Measurements from ENCODE around the gene GAST. TPM values are rescaled to one million over a fixed set of nuclear protein-coding genes. Genes with fewer than 3 reads are reported as not detected.

GAST gene
- total RNA-seq, 4 donors from 2014 or later: not detected

DNA sequence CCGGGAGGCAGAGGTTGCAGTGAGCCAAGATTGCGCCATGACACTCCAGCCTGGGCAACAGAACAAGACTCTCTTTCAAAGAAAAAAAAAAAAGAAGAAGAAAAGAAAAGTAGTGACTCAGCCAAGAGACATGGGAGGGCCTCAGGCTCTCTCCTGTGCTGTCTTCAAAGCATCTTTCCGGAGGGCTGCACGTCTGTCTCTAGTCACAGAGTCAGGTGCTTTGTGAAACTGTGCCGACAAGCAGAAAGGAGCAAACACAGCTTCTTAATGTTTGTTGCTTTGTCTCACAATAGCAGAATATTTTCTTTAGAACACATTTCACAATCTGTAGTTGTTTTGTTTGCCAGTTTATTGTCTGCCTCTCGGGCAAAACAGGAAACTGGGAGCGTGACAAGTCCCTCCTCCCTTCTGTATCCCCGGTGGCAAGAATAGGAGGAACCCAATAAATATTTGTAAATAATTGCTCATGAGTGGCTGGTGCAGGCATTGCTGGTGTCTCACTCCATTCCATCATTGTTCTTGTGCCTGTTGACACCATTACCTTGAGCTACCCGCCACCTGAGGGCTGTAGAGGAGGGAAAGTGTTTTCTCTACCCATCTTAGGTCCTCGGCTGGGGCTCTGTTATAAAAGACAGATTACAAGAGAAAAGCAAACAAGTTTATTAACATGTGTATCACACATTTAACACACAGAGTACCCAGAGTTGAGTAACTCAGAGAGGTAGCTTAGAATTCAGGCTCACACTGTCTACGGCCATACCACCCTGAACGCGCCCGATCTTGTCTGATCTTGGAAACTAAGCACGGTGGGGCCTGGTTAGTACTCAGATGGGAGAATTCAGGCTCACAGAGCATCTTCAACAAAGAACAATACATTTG is 5.5 kb downstream of the GAST start:
- DNase-seq: no peak
- H3K4me1 ChIP-seq: peaks cover 0 to 19% (median 8%) of the 10 kb centered on the region in 3 donors
- intact Hi-C loops (cut with DNase I): no loop called here
- H3K27ac ChIP-seq: peak overlapping the region; percentile 28 to 62 (median 36)
- H3K4me3 ChIP-seq: no peak overlapping the region
- H3K9me3 ChIP-seq: no peaks in the 10 kb centered on the region
- TF ChIP-seq POLR2A (IDR thresholded peaks at IDR 0.05): no peak
- TF ChIP-seq, protein P1, sequence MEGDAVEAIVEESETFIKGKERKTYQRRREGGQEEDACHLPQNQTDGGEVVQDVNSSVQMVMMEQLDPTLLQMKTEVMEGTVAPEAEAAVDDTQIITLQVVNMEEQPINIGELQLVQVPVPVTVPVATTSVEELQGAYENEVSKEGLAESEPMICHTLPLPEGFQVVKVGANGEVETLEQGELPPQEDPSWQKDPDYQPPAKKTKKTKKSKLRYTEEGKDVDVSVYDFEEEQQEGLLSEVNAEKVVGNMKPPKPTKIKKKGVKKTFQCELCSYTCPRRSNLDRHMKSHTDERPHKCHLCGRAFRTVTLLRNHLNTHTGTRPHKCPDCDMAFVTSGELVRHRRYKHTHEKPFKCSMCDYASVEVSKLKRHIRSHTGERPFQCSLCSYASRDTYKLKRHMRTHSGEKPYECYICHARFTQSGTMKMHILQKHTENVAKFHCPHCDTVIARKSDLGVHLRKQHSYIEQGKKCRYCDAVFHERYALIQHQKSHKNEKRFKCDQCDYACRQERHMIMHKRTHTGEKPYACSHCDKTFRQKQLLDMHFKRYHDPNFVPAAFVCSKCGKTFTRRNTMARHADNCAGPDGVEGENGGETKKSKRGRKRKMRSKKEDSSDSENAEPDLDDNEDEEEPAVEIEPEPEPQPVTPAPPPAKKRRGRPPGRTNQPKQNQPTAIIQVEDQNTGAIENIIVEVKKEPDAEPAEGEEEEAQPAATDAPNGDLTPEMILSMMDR (IDR thresholded peaks at IDR 0.05): no peak
- WGBS, 2 donors: 36 to 37% methylated on average over 12 to 15 of the region's 15 CpGs
- peaks cover 0 to 4% (median 0%) of the 10 kb centered on the region in 4 donors for H3K27me3 ChIP-seq
- H3K36me3 ChIP-seq: no peaks in the 10 kb centered on the region

DNA sequence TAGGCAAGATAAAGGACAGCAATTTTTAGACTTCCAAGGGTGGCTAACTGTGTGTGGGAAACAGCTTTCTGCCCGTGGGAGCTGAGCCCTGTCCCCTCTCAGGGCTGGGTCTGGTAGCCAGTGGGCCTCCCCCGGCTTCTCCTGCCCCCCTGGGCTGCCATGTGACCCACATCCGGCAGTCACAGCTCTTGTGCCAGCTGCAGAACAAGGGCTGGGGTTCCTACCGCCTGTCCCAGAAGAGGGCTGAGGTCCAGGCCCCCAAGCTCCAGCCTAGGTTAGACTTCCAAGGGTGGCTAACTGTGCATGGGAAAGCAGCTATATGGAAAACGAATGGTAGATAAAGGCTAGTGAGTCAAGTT is 6.1 kb downstream of the GAST start:
- peaks cover 0 to 2% (median 0%) of the 10 kb centered on the region in 4 donors for H3K27me3 ChIP-seq
- intact Hi-C loops (cut with DNase I): no loop called here
- peaks cover 0 to 19% (median 8%) of the 10 kb centered on the region in 3 donors for H3K4me1 ChIP-seq
- DNase-seq: no peak
- no peaks in the 10 kb centered on the region for H3K36me3 ChIP-seq
- 33 to 47% methylated on average over 3 of the region's 5 CpGs for WGBS, 2 donors
- H3K9me3 ChIP-seq: no peaks in the 10 kb centered on the region
- TF ChIP-seq, protein P1 (IDR thresholded peaks at IDR 0.05): no peak
- TF ChIP-seq POLR2A (IDR thresholded peaks at IDR 0.05): no peak
- H3K27ac ChIP-seq: peak overlapping the region in 2 of 4 donors; percentile 42 to 62
- H3K4me3 ChIP-seq: no peak overlapping the region

GRCh38 chr17:41722231-41722630 is 10.1 kb downstream of the GAST start:
- intact Hi-C loops (cut with DNase I): no loop called here
- H3K27me3 ChIP-seq: peaks cover 0 to 14% (median 0%) of the 10 kb centered on the region in 4 donors
- H3K4me1 ChIP-seq: peaks cover 0 to 33% (median 10%) of the 10 kb centered on the region in 3 donors
- H3K9me3 ChIP-seq: no peaks in the 10 kb centered on the region
- TF ChIP-seq, protein P1 (IDR thresholded peaks at IDR 0.05): no peak
- no peak for TF ChIP-seq POLR2A (IDR thresholded peaks at IDR 0.05)
- DNase-seq: no peak
- whole genome bisulfite sequencing, 2 donors: 86% methylated on average over 5 to 7 of the region's 7 CpGs
- no peak overlapping the region for H3K4me3 ChIP-seq
- H3K27ac ChIP-seq: no peak overlapping the region
- no peaks in the 10 kb centered on the region for H3K36me3 ChIP-seq

DNA sequence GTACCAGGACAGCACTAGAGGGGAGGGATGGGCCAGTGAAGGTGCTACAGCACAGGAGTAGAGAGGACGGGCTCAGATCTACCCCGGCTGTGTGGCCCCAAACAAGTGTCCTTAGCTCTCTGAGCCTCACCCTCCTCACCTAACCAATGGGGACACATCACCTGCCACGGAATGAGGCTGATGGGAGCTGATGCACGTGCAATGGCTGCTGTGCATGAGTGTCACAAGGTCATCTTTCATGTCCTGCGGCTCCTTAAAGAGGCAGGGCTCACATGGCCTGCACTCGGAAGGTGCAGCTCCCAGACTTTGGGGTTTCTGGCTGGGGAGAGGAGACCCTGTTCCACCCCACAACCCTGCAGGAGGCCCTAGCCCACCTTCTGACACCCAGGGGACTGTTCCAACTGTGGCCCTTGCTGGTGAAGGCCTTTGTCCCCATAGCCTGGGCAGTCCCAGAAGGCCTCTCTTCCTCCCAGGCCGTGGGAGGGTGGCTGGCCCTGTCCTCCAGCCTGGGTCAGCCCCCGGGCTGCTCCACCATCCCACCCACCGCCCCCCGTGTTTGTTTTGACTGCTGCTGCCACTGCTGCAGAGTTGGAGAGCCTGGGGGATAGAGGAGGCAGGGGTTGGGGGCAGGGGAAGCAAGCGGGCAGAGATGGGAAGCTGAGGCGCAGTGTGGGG is 11.8 kb downstream of the GAST start:
- no peak for DNase-seq
- TF ChIP-seq, protein P1 (IDR thresholded peaks at IDR 0.05): no peak
- no peak for TF ChIP-seq POLR2A (IDR thresholded peaks at IDR 0.05)
- intact Hi-C loops (cut with DNase I): no loop called here
- 75 to 97% methylated on average over 5 to 6 of the region's 12 CpGs for WGBS, 2 donors
- H3K27ac ChIP-seq: no peak overlapping the region
- no peaks in the 10 kb centered on the region for H3K36me3 ChIP-seq
- peaks cover 0 to 21% (median 4%) of the 10 kb centered on the region in 3 donors for H3K4me1 ChIP-seq
- H3K27me3 ChIP-seq: peaks cover 0 to 30% (median 0%) of the 10 kb centered on the region in 4 donors
- no peaks in the 10 kb centered on the region for H3K9me3 ChIP-seq
- no peak overlapping the region for H3K4me3 ChIP-seq

All from esophagus squamous epithelium (tissue), 5 donors.